GM19023 (cell line): ENCODE data around the gene ENG.

Source experiments
- ATAC-seq: cut with Tn5 transposase; IDR thresholded peaks from one replicate; pipeline ENCODE4 v1.9.1; 2021; ENCODE audit warnings: mild to moderate bottlenecking, moderate library complexity; ENCODE audit not compliant: unreplicated experiment

Gene ENG

GRCh38 chr9:127866535-127866934 is 12.1 kb upstream of the ENG start:
- ATAC-seq, result no peak

DNA sequence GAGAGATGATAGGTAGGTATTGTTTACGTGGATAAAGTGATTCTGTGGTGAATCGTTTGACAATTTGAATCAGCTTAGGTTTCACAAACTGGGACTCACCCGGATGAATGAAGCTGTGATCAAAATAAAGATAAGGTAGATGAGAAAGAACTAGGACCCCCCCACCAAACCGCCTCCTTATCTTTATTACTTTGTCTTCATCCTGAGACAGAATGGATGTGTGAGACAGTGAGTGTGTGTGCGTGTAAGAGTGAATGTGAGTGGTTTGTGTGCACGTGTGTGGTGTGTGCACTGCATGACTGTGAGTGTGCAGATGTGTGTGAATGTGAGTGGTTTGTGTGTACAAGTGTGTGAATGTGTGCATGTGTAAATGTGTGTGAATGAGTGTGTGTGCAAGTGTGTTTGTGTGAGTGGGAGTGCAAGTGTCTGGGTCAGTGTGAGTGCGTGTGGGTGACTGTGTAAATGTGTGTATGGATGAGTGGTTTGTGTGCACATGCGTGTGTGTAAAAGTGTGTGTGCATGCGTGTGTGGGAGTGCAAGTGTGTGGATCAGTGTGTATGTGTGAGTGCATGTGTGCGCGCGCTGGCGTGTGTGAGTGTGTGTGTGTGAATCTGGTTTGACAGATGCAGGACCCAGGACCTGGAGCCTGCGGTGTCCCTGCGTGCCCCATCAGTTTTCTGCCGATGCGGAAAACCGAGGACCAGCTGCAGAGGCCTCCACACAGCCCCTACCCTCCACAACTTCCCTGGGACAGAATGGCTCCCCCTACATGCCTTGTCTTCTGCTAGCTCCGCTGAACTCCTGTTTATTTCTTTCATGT is 11.4 kb upstream of the ENG start:
- ATAC-seq, result no peak

GRCh38 chr9:127863191-127863621 is 8.7 kb upstream of the ENG start:
- ATAC-seq, result no peak

GRCh38 chr9:127862075-127863011 is 7.9 kb upstream of the ENG start:
- no peak for ATAC-seq

DNA sequence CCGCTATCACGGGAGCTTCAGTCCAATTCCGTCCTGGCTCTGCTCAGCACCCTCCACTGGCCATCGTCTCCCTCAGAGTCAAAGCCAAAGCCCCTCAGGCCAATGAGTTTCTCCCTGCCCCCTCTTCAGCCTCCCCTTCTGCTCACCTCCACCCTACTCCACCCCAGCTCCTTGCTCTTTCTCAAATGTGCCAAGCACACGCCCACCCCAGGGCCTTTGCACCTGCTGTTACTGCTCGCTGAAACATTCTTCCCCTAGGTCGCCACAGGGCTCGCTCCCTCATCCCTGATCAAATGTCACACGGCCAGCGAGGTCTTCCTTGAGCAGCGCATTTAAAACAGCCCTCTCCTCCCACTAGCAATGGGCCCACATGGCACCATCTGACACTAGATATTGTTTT is 6.3 kb upstream of the ENG start:
- no peak for ATAC-seq

DNA sequence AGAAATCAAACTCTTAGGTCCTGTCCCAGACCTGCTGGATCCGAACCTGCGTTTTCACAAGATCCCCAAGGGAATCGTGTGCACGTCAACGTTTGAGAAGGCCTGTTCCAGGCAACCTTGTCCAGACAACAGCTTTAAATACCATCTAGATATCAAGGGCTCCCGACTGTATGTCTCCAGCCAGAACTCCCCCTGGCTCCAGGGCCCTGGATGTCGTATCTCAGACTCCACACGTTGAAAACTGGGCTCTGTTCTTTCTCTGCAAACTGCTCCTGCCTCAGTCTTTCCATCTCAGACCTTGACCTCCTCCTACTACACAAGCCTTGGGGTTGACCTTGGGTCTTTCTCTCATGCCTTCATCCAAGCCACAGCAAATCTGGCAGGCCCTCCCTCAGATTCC is 5.8 kb upstream of the ENG start:
- ATAC-seq, result no peak

DNA sequence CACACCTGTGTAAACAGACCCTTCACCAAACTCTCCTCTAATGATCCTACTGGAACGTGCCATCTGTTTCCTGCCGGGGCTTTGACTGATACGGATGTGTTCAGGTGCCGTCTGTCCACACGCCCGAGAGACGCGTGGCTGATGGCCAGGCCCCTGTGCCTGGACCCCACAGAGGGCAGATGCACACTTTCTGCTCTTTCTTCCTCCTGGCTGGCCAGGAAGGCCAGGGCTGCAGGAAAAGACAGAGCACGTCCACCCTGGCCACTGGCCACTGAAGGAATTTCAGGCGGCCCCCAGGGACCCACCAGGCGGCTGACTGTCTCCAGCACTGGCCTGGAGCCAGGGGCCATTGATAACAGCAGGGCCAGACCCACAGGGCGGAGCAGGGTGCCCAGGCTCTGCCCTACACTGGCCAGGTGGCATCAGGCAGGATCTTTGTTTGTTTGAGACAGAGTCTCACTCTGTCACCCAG is 3.6 kb upstream of the ENG start:
- no peak for ATAC-seq

GRCh38 chr9:127857278-127857677 is 2.8 kb upstream of the ENG start:
- ATAC-seq, result no peak

DNA sequence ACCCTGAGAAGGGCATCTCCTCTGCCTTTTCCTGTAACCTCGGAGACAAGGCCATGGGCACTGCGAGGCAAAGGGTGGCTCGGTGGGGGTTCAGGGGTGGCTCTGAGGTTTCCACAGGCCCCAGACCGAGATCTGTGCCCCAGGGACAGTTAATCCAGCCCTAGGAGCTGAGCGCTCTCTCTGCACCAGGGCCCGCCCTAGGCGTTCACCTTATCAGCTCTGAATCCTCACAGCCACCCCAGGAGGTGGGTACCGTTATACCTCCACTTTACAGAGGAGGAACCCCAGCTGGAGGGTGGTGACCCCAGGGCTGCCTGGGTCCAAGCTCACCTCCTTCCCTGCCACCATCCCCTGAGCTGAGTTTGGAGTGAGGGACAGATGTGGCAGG is 2.3 kb upstream of the ENG start:
- no peak for ATAC-seq

DNA sequence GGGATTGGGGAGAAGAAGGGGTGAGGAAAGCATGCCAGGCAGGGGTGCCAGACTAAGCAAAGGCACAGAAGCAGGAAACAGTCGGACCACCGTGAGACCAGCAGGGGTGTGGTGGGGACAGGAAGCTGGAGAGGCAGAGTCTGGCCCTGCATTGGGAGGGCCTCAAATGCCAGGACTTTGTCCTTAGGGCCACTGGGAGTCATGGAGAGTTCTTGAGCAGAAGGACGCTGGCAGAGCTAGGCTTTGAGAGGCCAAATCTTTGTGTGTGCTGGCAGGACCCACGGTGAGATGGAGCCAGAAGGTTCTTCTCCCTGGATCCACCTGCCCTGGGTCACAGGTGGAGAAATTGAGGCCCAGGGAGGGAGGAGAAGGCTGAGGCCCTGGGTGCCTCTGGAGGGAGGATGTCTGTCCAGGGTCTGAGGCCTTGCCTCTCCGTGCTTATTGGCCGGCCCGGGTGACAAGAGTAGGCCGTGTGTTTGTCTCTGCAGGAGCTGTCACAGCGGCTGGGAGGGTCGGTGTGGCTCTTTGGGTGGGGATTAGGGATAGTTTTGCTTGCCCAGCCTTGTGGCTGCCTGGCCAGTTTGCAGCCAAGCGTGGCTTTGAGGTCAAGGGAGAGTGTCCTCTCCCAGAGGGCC is 1.8 kb upstream of the ENG start:
- ATAC-seq, result no peak

DNA sequence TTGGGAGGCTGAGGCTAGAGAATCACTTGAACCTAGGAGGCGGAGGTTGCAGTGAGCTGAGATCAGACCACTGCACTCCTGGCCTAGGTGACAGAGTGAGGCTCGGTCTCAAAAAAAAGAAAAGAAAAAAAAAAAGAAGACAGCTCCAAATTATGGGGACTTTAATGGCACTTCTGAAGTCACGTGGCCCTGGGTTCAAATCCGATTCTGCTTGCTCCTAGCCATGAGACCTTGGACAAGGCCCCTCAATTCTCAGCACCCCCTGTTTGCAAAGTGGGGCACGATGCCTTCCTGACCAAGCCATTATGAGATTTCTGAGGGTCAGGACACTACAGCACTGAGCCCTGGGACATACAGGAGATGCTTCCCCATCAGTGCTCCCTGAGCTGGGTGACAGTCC is 1.1 kb upstream of the ENG start:
- ATAC-seq, result no peak

DNA sequence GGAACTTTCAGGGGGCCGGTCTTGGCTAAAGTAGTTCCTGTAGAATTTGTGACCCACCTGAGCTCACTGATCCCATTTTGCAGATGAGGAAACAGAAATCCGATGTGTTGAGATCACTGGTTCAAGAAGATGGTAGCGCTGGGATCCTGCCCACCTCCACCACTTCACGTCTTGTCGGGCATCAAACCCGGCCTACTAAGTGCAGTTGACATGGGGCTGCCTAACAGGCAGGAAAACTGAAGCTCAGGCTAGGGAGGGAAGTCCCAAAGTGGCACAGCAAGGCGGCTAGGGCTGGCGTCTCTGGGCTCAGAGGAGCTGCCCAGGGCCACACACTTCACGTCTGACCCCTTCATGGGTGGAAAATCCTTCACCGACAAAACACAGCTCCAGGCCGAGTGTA is 502 bp upstream of the ENG start:
- no peak for ATAC-seq

DNA sequence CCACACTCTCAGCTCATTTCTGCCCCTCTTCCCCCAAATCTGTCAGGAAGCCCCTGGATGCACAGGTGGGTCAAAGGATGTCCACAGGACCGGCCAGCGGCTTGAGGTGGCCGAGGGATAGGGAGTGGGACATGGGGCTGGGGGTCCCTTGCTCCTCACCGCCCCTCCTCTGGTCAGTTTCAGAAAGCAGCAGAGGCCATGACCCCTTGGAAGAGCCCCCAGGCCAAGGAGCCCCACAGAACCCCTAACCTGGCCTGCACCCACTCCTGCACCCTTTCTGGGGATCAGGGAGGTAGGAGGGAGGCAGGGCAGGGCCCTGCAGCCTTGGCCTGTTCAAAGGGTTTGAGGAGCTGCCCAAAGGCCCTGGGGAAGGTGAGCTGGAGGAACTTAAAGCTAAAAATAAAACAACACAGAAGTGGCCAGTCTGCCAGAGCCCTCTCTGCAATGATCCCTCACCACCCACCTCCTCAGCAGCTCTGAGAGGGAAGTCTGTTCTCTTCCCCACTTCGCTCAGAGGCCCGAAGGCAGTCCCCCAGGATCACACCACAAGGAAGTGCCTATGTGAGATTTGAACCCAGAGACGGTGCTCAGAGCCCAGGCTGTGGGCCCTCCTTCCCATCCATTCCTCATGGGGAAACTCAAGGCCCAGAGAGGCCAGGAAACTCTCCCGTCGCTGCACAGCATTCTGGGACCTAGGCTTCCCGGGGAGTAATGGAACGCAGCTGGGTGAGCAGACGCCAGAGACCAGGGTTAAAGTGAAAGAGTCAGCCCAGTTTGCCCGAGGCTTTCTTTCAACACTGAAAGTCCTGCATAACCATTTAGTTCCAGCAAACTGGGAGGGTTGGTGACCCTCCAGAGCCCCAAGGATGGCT is 910 bp downstream of the ENG start:
- no peak for ATAC-seq

- no peak for ATAC-seq
These were observed 1.6 kb downstream of the ENG start for GRCh38 chr9:127852829-127853228.

GRCh38 chr9:127850286-127850830 is 4.1 kb downstream of the ENG start:
- no peak for ATAC-seq

GRCh38 chr9:127848756-127849504 is 5.5 kb downstream of the ENG start:
- ATAC-seq, result no peak

DNA sequence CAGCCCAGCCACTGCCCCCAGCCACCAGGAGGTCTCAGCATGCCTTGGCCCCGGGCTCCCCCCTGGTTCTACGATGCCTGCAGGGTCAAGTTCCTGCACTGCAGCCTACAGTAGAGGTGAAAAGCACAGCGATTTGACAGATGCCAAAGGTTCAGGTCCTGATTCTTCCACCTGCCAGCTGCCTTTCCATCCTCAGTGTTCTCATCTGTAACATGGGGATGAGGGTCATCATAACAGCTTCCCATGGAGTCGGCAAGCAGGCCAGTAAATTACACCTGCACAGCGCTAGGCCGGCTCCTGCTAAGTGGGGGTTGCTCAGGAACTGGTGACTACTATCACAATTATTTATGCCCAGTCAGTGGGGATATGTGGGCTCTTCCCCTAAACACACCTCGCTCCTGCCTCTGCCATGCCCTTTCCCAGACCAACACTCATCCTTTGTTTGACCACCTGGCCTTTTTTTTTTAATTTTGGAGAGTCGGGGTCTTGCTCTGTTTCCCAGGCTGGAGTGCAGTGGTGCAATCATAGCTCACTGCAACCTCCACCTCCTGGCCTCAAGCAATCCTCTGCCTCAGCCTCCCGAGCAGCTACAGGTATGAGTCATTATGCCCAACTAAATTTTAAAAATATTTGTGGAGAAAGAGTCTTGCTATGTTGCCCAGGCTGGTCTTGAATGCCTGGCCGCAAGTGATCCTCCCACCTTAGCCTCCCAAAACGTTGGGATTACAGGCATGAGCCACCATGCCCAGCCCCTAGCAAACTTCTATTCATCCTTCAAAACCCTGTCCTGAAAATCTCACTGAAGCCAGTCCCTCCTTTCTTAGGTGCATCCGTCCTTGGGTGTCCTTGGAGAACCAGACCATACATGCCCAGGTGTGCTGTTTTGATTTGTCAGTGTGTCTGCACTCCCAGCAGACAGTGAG is 6.4 kb downstream of the ENG start:
- no peak for ATAC-seq

- no peak for ATAC-seq
These were observed 7.3 kb downstream of the ENG start for GRCh38 chr9:127847178-127847510.
